Endodermal cell (in vitro differentiated cells): Measurements from ENCODE around the gene HSF2BP. TPM values are rescaled to one million over a fixed set of nuclear protein-coding genes. Genes with fewer than 3 reads are reported as not detected.
A peak's percentile ranks its signal among the peaks of the same experiment; 100 is the strongest.

Source experiments
- DNase-seq: peaks from one replicate; pipeline ENCODE4 v3.0.0-alpha.2; 2017
- H3K27ac ChIP-seq: 2 replicates; pipeline ENCODE4 v1.5.1; 2013; ENCODE audit warnings: mild to moderate bottlenecking, low read depth, low read length, moderate library complexity
- H3K27me3 ChIP-seq: 2 replicates; pipeline ENCODE4 v1.6.1; 2013; ENCODE audit warnings: mild to moderate bottlenecking, low read length, moderate library complexity; ENCODE audit not compliant: insufficient read depth, control insufficient read depth, poor library complexity, severe bottlenecking
- H3K36me3 ChIP-seq: 2 replicates; pipeline ENCODE4 v1.7.0; 2013; ENCODE audit warnings: mild to moderate bottlenecking, low read length, moderate library complexity; ENCODE audit not compliant: control insufficient read depth, insufficient read depth
- H3K4me1 ChIP-seq: one replicate; pipeline ENCODE4 v1.7.0; 2013; ENCODE audit warnings: low read length; ENCODE audit not compliant: control insufficient read depth, insufficient read depth
- H3K4me3 ChIP-seq: 2 replicates; pipeline ENCODE4 v1.5.1; 2013; ENCODE audit warnings: mild to moderate bottlenecking, low read length, moderate library complexity
- H3K9ac ChIP-seq: 2 replicates; pipeline ENCODE4 v1.6.1; 2013; ENCODE audit warnings: mild to moderate bottlenecking, low read length, moderate library complexity; ENCODE audit not compliant: poor library complexity, severe bottlenecking; ENCODE audit errors: extremely low read depth
- H3K9me3 ChIP-seq: 2 replicates; pipeline ENCODE4 v1.6.1; 2013; ENCODE audit warnings: mild to moderate bottlenecking, low read length, moderate library complexity; ENCODE audit not compliant: control insufficient read depth
- H3K27ac Mint-ChIP-seq: 2 replicates; pipeline ENCODE4 v1.8.0; 2020; ENCODE audit warnings: mixed read lengths
- H3K27me3 Mint-ChIP-seq: 2 replicates; pipeline ENCODE4 v1.8.0; 2021; ENCODE audit warnings: mild to moderate bottlenecking, mixed read lengths; ENCODE audit not compliant: insufficient read depth
- H3K36me3 Mint-ChIP-seq: 2 replicates; pipeline ENCODE4 v1.8.0; 2020; ENCODE audit warnings: low read depth, mixed read lengths
- H3K4me1 Mint-ChIP-seq: 2 replicates; pipeline ENCODE4 v1.8.0; 2020; ENCODE audit warnings: mixed read lengths
- H3K4me3 Mint-ChIP-seq: 2 replicates; pipeline ENCODE4 v1.8.0; 2020; ENCODE audit warnings: mild to moderate bottlenecking, moderate library complexity, mixed read lengths
- H3K9me3 Mint-ChIP-seq: 2 replicates; pipeline ENCODE4 v1.8.0; 2020; ENCODE audit warnings: mild to moderate bottlenecking, mixed read lengths
- CTCF ChIP-seq: fragments of 200-600 bp; sonication (generic); conservative IDR thresholded peaks from 2 replicates; pipeline ENCODE4 v1.5.0; 2021; ENCODE audit warnings: antibody characterized with exemption, mild to moderate bottlenecking
- WGBS, 2 experiments: methylation state at CpG; one replicate each; pipeline versions ENCODE4 v1.1.5 to v1.1.7; 2013; ENCODE audit warnings: missing lambda C conversion rate in 2 of 2, mixed read lengths in 1 of 2; ENCODE audit not compliant: insufficient coverage in 1 of 2, insufficient read length in 1 of 2; 5-methylcytosine and 5-hydroxymethylcytosine counted together
- total RNA-seq, 2 donors: library from RNA; stranded (reverse); fragmentation: NEBNext Ultra II Directional in 1 of 2; extraction: Animal tissue kit (Norgen Biotek cat#: 25700) in 1 of 2; gene quantifications; 2 replicates in 1 of 2; 3 replicates in 1 of 2; pipeline ENCODE4 v1.2.1, GENCODE V29; 2021

Gene HSF2BP
- total RNA-seq, 2 donors from 2014 or later: 1.7 to 1.9 TPM

- no peak overlapping the region for H3K9ac ChIP-seq
- no peaks in the 10 kb centered on the region for H3K9me3 ChIP-seq
- Mint-ChIP-seq H3K36me3 (peaks cover 52% of the 10 kb centered on the region), H3K27me3 (no peaks in the 10 kb centered on the region), H3K9me3 (peaks cover 3% of the 10 kb centered on the region), H3K4me1 (peaks cover 19% of the 10 kb centered on the region), H3K27ac (no peak overlapping the region), H3K4me3 (no peak overlapping the region)
- H3K27me3 ChIP-seq: no peaks in the 10 kb centered on the region
- TF ChIP-seq CTCF: no peak
- H3K36me3 ChIP-seq: peaks cover 46% of the 10 kb centered on the region
- H3K27ac ChIP-seq: no peak overlapping the region
- H3K4me1 ChIP-seq: no peaks in the 10 kb centered on the region
- WGBS, 2 experiments: 80 to 82% methylated on average over 5 to 6 of the region's 6 CpGs
- no peak for DNase-seq
- H3K4me3 ChIP-seq: no peak overlapping the region
Observed at GRCh38 chr21:43662286-43662685, 3.0 kb upstream of the HSF2BP start.

GRCh38 chr21:43658769-43659135, 536 bp downstream of the HSF2BP start:
- H3K4me1 ChIP-seq: no peaks in the 10 kb centered on the region
- H3K9me3 Mint-ChIP-seq: peaks cover 3% of the 10 kb centered on the region
- peak overlapping the region; percentile 88 for H3K4me3 Mint-ChIP-seq
- no peak overlapping the region for H3K27ac ChIP-seq
- H3K4me1 Mint-ChIP-seq: peaks cover 21% of the 10 kb centered on the region
- no peak for DNase-seq
- H3K9ac ChIP-seq: no peak overlapping the region
- peaks cover 22% of the 10 kb centered on the region for H3K36me3 ChIP-seq
- H3K27ac Mint-ChIP-seq: peak overlapping the region; percentile 88
- 91 to 92% methylated on average over 22 to 23 of the region's 23 CpGs for whole genome bisulfite sequencing, 2 experiments
- H3K36me3 Mint-ChIP-seq: peaks cover 22% of the 10 kb centered on the region
- peak overlapping the region; percentile 96 for H3K4me3 ChIP-seq
- no peaks in the 10 kb centered on the region for H3K27me3 Mint-ChIP-seq
- H3K9me3 ChIP-seq: no peaks in the 10 kb centered on the region
- TF ChIP-seq CTCF: no peak
- H3K27me3 ChIP-seq: no peaks in the 10 kb centered on the region

GRCh38 chr21:43658088-43658741, 1.1 kb downstream of the HSF2BP start:
- Mint-ChIP-seq H3K36me3 (peaks cover 19% of the 10 kb centered on the region), H3K4me1 (peaks cover 26% of the 10 kb centered on the region), H3K27me3 (no peaks in the 10 kb centered on the region), H3K27ac (no peak overlapping the region), H3K9me3 (peaks cover 3% of the 10 kb centered on the region), H3K4me3 (peak overlapping the region; percentile 17)
- H3K4me1 ChIP-seq: no peaks in the 10 kb centered on the region
- DNase-seq: no peak
- no peaks in the 10 kb centered on the region for H3K9me3 ChIP-seq
- H3K36me3 ChIP-seq: peaks cover 19% of the 10 kb centered on the region
- no peak overlapping the region for H3K27ac ChIP-seq
- H3K9ac ChIP-seq: no peak overlapping the region
- no peak for TF ChIP-seq CTCF
- 93 to 95% methylated on average over 38 to 48 of the region's 48 CpGs for WGBS, 2 experiments
- H3K4me3 ChIP-seq: no peak overlapping the region
- H3K27me3 ChIP-seq: no peaks in the 10 kb centered on the region
